Stimulated activated CD8-positive, alpha-beta memory T cell treated with anti-CD3 and anti-CD28 coated beads, Interleukin-12 subunit alpha, Interleukin-12 subunit beta, amount 100 ng/mL, for 24 hours (primary cell): ENCODE results near the gene WDPCP.
"Not testable (repeated sequence)": the region's sequence is repeated elsewhere in the genome, so short reads cannot be mapped to it uniquely, and the experiment has no call there.

Experiments
- DNase-seq: peaks from one replicate; pipeline ENCODE4 v3.0.0-alpha.2; 2020; ENCODE audit errors: extremely low read depth

The WDPCP gene

GRCh38 chr2:63364866-63365265 lies 223.4 kb downstream of the WDPCP start:
- no peak for DNase-seq

DNA sequence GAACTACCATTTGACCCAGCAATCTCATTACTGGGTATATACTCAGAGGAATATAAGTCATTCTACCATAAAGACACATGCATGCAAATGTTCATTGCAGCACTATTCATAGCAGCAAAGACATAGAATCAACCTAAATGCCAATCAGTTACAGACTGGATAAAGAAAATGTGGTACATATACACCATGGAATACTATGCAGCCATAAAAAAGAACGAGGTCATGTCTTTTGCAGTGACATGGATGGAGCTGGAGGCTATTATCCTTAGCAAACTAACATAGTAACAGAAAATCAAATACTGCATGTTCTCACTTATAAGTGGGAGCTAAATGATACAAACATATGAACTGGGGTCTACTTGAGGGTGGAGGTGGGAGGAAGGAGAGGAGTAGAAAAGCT lies 230.6 kb downstream of the WDPCP start:
- not testable (repeated sequence) for DNase-seq

DNA sequence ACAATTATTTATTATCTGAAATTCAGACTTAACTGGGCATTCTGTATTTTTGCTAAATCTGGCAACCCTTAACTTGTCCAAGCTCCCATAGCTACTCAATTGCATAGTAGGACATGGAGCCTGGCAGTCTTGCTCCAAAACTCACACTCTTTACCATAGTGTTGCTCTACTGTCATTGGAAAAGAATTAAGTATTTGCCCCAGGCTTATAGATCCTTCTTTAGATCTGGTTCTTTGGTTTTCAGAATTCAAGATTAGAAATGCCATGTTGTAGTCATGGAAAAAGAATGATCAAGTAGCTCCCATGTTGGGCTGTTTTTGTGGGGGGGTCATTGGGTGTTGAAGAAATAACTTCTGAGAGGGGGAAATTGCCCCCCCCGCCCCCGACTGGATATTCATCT lies 240.9 kb downstream of the WDPCP start:
- no peak for DNase-seq

GRCh38 chr2:63346411-63346810 lies 241.9 kb downstream of the WDPCP start:
- no peak for DNase-seq

DNA sequence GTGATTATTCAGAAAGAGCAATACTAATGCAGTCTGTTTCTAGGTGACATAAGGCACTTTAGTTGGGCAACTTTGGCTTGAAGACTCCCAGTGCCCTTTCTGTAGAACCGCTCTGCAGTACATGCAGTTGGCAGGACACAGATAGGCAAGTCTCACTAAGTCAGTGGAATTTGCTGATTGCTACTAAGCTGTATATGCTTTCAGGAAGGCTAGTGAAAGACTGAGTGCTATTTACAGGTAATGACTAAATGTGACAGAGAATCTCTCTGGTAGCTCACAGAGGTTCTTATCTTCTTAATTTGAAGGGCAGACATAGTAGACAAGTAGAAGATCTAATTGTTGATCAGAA lies 243.0 kb downstream of the WDPCP start:
- DNase-seq = no peak

- DNase-seq = no peak
These were observed 243.5 kb downstream of the WDPCP start for GRCh38 chr2:63344575-63345284.

DNA sequence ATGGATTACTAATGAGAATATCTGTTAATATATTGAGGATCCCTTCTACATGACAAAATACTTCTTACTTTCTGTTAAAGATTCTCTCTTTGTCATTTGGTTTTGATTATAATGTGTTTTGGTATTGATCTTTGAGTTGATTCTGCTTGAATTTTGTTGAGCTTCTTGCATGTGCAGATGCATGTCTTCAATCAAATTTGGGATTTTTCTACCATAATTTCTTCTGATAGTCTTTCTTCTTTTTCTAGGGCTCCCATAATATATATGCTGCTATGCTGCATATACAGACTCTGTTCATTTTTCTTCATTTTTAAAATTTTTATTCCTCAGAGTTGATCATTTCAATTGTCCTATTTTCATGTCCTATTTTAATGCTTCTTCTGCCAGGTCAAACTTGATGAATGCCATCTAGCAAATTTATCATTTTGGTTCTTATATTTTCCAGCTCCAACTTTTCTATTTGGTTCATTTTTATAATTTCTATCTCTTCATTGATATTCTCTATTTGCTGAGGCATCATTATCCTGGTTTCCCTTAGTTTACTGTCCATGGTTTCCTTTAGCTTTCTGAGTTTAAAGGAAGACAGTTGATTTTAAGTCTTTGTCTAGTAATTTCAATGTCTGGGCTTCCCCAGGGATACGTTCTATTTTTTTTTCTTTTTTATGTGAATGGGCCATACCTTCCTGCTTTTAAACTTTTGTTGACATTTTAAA lies 244.7 kb downstream of the WDPCP start:
- no peak for DNase-seq

GRCh38 chr2:63340443-63340842 lies 247.8 kb downstream of the WDPCP start:
- DNase-seq = no peak

- DNase-seq = no peak
These were observed 253.4 kb downstream of the WDPCP start for GRCh38 chr2:63334910-63335309.

DNA sequence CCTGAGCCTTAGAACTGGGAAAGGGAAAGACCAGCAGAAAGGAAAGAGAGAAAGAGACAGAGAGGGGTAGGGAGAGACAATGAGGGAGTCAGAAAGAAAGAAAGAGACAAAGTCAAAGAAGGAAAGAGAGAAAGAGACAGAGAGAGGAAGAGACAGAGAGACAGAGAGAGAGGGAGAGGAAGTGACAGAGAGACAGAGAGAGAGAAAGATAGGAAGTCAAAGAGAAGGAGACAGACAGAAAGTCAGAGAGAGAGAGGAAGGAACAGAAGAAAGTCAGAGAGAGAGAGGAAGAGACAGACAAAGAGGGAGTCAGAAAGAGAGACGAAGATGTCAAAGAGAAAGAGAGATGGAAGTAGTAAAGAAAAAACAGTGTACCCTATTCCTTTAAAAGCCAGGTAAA lies 261.8 kb downstream of the WDPCP start:
- DNase-seq = no peak

- not testable (repeated sequence) for DNase-seq
These were observed 264.6 kb downstream of the WDPCP start for GRCh38 chr2:63323662-63324061.

GRCh38 chr2:63321973-63322372 lies 266.3 kb downstream of the WDPCP start:
- not testable (repeated sequence) for DNase-seq

- DNase-seq = no peak
These were observed 267.6 kb downstream of the WDPCP start for GRCh38 chr2:63320669-63321068.

- no peak for DNase-seq
These were observed 277.7 kb downstream of the WDPCP start for GRCh38 chr2:63310614-63311013.

GRCh38 chr2:63301481-63301880 lies 286.8 kb downstream of the WDPCP start:
- DNase-seq = no peak

- DNase-seq = no peak
These were observed 287.4 kb downstream of the WDPCP start for GRCh38 chr2:63300835-63301234.

GRCh38 chr2:63287956-63288355 lies 300.3 kb downstream of the WDPCP start:
- no peak for DNase-seq

DNA sequence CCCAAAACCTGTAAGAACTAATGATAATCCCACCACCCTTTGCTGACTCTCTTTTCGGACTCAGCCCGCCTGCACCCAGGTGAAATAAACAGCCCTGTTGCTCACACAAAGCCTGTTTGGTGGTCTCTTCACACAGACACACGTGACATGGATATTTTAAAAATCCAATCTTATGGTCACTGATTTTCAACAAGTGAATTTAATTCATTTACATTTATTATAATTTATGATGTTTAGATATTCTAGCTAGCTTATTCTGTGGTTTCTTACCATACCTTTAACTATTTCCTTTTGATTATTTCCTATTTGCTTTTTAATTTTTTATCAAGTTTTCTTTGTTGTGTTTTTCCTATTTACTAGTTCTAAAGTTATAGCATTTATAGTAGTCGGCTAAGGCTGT lies 301.8 kb downstream of the WDPCP start:
- DNase-seq = not testable (repeated sequence)

DNA sequence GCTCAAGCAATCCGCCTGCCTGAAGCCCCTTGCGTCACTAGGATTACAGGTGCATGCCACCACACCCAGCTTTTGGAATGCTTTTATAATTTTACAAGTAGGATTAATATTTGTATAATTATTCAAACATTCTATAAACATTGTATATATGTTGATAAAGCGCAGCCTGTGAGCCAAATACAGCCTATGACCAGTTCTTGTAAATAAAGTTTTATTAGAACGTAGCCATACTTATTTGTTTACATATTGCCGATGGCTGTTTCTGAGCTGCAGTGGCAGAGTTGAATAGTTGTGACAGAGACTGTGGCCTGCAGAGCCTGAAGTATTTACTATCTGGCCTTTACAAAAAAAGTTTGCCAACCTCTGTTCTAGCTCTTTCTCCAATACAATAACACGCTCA lies 305.0 kb downstream of the WDPCP start:
- no peak for DNase-seq

GRCh38 chr2:63272560-63272959 lies 315.7 kb downstream of the WDPCP start:
- DNase-seq = no peak

- DNase-seq = no peak
These were observed 317.6 kb downstream of the WDPCP start for GRCh38 chr2:63270717-63271116.

GRCh38 chr2:63268946-63269345 lies 319.3 kb downstream of the WDPCP start:
- no peak for DNase-seq

DNA sequence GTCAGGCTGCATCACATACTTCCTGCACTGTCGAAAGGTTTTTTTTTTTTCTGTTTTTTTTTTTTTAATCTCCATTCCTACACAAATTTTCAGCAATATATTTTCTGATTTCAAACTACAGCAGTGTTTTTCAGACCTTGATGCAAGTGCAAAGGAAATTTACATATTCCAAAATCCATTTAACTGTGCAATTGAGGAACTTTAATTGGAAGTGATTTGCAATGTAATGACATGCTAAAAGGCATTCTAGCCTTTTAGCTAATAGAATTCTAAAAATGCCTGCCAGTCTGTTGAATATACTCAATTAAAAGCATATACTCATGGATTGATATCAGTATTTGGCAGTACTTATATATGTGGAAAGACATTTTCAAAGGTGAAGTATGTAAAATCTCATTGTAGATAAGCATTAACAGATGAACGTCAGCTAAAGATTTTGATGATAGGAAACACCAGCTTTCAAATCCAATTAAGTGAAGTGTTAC lies 327.1 kb downstream of the WDPCP start:
- no peak for DNase-seq
